Measurements from ENCODE around the gene FBXW4.

FBXW4 gene

GRCh38 chr10:101726115-101726387 is 31.1 kb upstream of the FBXW4 start:
- H3K4me1 Mint-ChIP-seq = peaks cover 45% of the 10 kb centered on the region
- no peak for DNase-seq
- no peak overlapping the region for H3K4me3 Mint-ChIP-seq
- no peaks in the 10 kb centered on the region for H3K9me3 Mint-ChIP-seq
- TF ChIP-seq, protein P1, sequence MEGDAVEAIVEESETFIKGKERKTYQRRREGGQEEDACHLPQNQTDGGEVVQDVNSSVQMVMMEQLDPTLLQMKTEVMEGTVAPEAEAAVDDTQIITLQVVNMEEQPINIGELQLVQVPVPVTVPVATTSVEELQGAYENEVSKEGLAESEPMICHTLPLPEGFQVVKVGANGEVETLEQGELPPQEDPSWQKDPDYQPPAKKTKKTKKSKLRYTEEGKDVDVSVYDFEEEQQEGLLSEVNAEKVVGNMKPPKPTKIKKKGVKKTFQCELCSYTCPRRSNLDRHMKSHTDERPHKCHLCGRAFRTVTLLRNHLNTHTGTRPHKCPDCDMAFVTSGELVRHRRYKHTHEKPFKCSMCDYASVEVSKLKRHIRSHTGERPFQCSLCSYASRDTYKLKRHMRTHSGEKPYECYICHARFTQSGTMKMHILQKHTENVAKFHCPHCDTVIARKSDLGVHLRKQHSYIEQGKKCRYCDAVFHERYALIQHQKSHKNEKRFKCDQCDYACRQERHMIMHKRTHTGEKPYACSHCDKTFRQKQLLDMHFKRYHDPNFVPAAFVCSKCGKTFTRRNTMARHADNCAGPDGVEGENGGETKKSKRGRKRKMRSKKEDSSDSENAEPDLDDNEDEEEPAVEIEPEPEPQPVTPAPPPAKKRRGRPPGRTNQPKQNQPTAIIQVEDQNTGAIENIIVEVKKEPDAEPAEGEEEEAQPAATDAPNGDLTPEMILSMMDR (IDR thresholded peaks at IDR 0.05) = no peak
- H3K36me3 Mint-ChIP-seq (ENCODE audit: low read depth) = no peaks in the 10 kb centered on the region
- peak overlapping the region; percentile 83 for H3K27ac Mint-ChIP-seq
- H3K27me3 Mint-ChIP-seq (ENCODE audit: low read depth, poor library complexity) = peaks cover 2% of the 10 kb centered on the region

- Mint-ChIP-seq H3K4me1 (peaks cover 48% of the 10 kb centered on the region), H3K27me3 (ENCODE audit: low read depth, poor library complexity) (peaks cover 4% of the 10 kb centered on the region), H3K27ac (peak overlapping the region; percentile 83), H3K9me3 (no peaks in the 10 kb centered on the region), H3K4me3 (no peak overlapping the region), H3K36me3 (ENCODE audit: low read depth) (no peaks in the 10 kb centered on the region)
- no peak for DNase-seq
- TF ChIP-seq, protein P1 (IDR thresholded peaks at IDR 0.05) = no peak
Observed at GRCh38 chr10:101725296-101726114, 30.5 kb upstream of the FBXW4 start.

GRCh38 chr10:101724446-101724845 is 29.5 kb upstream of the FBXW4 start:
- Mint-ChIP-seq H3K9me3 (no peaks in the 10 kb centered on the region), H3K4me1 (peaks cover 48% of the 10 kb centered on the region), H3K27me3 (ENCODE audit: low read depth, poor library complexity) (peaks cover 6% of the 10 kb centered on the region), H3K27ac (peak overlapping the region; percentile 83), H3K36me3 (ENCODE audit: low read depth) (no peaks in the 10 kb centered on the region), H3K4me3 (no peak overlapping the region)
- TF ChIP-seq, protein P1 (IDR thresholded peaks at IDR 0.05) = no peak
- DNase-seq = no peak

GRCh38 chr10:101723176-101723575 is 28.2 kb upstream of the FBXW4 start:
- Mint-ChIP-seq H3K27ac (peak overlapping the region; percentile 61), H3K4me3 (no peak overlapping the region), H3K9me3 (no peaks in the 10 kb centered on the region), H3K4me1 (peaks cover 48% of the 10 kb centered on the region), H3K36me3 (ENCODE audit: low read depth) (no peaks in the 10 kb centered on the region), H3K27me3 (ENCODE audit: low read depth, poor library complexity) (peaks cover 6% of the 10 kb centered on the region)
- no peak for DNase-seq
- TF ChIP-seq, protein P1 (IDR thresholded peaks at IDR 0.05) = no peak

GRCh38 chr10:101721806-101722205 is 26.8 kb upstream of the FBXW4 start:
- H3K36me3 Mint-ChIP-seq (ENCODE audit: low read depth) = no peaks in the 10 kb centered on the region
- peaks cover 48% of the 10 kb centered on the region for H3K4me1 Mint-ChIP-seq
- TF ChIP-seq, protein P1 (IDR thresholded peaks at IDR 0.05) = no peak

GRCh38 chr10:101720606-101721230 is 25.7 kb upstream of the FBXW4 start:
- Mint-ChIP-seq H3K4me1 (peaks cover 42% of the 10 kb centered on the region), H3K36me3 (ENCODE audit: low read depth) (no peaks in the 10 kb centered on the region), H3K27ac (no peak overlapping the region), H3K27me3 (ENCODE audit: low read depth, poor library complexity) (peaks cover 3% of the 10 kb centered on the region), H3K4me3 (no peak overlapping the region), H3K9me3 (no peaks in the 10 kb centered on the region)
- TF ChIP-seq, protein P1 (IDR thresholded peaks at IDR 0.05) = no peak
- DNase-seq = no peak

More at GRCh38 chr10:101721806-101722205, 26.8 kb upstream of the FBXW4 start:
- no peak for DNase-seq
- Mint-ChIP-seq H3K9me3 (no peaks in the 10 kb centered on the region), H3K27me3 (ENCODE audit: low read depth, poor library complexity) (peaks cover 3% of the 10 kb centered on the region), H3K4me3 (no peak overlapping the region), H3K27ac (peak overlapping the region; percentile 8)

Measured in nephron progenitor cell (in vitro differentiated cells).